HL-60 (cell line): ENCODE measurements around the gene CEACAM8.
"Not testable (repeated sequence)": the region's sequence is repeated elsewhere in the genome, so short reads cannot be mapped to it uniquely, and the experiment has no call there.

ENCODE experiments used
- DNase-seq, 2 experiments: peaks; one replicate each; pipeline ENCODE4 v3.0.0-alpha.2; 2010 to 2020; ENCODE audit warnings: low read depth in 1 of 2, low spot score in 1 of 2
- H3K27ac ChIP-seq: fragments of 250-450 bp; sonication (Bioruptor Pico); replicated peaks from 2 replicates; pipeline ENCODE4 v1.5.1; 2020; ENCODE audit warnings: mild to moderate bottlenecking, moderate library complexity
- H3K27me3 ChIP-seq: fragments of 250-450 bp; sonication (Bioruptor Pico); 2 replicates; pipeline ENCODE4 v1.5.1; 2021; ENCODE audit warnings: mild to moderate bottlenecking, moderate library complexity; ENCODE audit not compliant: insufficient read depth, poor library complexity, severe bottlenecking
- H3K4me3 ChIP-seq: replicated peaks from 2 replicates; pipeline ENCODE4 v1.5.1; 2011; ENCODE audit warnings: mild to moderate bottlenecking, control low read depth, low read length; ENCODE audit not compliant: insufficient read depth
- GABPA ChIP-seq: IDR thresholded peaks from 2 replicates; pipeline ENCODE4 v1.6.1; 2012; ENCODE audit warnings: low read depth
- POLR2AphosphoS5 ChIP-seq: IDR thresholded peaks from 2 replicates; pipeline ENCODE4 v1.6.1; 2012; ENCODE audit warnings: low read depth
- SPI1 ChIP-seq: IDR thresholded peaks from 2 replicates; pipeline ENCODE4 v1.6.1; 2012; ENCODE audit warnings: low read depth, mild to moderate bottlenecking, borderline replicate concordance
- TF ChIP-seq, protein P1 (sequence below): IDR thresholded peaks from 2 replicates; pipeline ENCODE4 v1.6.1; 2012; ENCODE audit warnings: low read depth; ENCODE audit not compliant: insufficient replicate concordance
- TF ChIP-seq, protein P2 (sequence below): IDR thresholded peaks from one replicate; pipeline ENCODE4 v1.5.1; 2011; ENCODE audit warnings: low read length, control low read depth, inconsistent platforms; ENCODE audit not compliant: insufficient read depth

Gene CEACAM8

DNA sequence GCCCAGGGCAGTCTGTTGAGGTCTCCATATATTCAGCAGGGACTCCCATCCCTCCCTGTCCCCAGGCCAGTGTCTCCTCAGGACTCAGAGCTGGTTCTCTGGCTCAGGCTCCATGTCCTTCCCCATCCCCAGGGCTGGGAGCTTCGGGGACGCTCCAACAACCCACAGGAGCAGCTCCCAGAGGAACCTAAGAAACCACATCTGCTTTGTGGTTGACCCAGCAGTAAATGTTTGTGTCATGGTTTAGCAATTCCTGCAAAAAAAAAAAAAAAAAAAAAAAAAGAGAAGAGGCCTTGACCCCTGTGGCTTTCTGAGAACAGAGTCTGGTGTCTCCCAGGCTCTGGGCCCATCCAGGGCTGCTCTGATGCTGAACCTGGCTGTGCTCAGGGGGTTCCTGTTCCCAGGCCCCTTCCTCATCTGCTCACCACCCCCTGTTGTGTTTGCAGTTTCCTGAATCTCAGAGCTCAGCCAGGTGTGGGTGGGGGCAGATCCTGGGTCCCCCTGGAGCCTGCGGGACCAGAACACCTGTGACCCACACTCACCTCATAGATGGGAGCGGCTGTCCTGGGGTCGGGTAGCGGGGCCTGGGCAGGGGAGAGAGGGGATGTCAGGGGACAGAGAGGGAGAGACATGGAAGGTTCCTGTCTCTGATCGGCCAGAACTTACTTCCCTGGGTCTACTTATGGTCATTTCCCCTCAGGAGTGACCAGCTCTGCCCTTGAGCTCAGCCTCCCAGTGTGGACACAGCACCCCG, 41.3 kb downstream of the CEACAM8 start:
- TF ChIP-seq SPI1 (peak; percentile 67; the same call in 1 of the 2 replicates), GABPA (no peak), POLR2AphosphoS5 (peak; percentile 89)
- no peaks in the 10 kb centered on the region for H3K27me3 ChIP-seq
- DNase-seq: peak; percentile 56 to 81
- H3K4me3 ChIP-seq: no peak overlapping the region
- no peak overlapping the region for H3K27ac ChIP-seq

DNA sequence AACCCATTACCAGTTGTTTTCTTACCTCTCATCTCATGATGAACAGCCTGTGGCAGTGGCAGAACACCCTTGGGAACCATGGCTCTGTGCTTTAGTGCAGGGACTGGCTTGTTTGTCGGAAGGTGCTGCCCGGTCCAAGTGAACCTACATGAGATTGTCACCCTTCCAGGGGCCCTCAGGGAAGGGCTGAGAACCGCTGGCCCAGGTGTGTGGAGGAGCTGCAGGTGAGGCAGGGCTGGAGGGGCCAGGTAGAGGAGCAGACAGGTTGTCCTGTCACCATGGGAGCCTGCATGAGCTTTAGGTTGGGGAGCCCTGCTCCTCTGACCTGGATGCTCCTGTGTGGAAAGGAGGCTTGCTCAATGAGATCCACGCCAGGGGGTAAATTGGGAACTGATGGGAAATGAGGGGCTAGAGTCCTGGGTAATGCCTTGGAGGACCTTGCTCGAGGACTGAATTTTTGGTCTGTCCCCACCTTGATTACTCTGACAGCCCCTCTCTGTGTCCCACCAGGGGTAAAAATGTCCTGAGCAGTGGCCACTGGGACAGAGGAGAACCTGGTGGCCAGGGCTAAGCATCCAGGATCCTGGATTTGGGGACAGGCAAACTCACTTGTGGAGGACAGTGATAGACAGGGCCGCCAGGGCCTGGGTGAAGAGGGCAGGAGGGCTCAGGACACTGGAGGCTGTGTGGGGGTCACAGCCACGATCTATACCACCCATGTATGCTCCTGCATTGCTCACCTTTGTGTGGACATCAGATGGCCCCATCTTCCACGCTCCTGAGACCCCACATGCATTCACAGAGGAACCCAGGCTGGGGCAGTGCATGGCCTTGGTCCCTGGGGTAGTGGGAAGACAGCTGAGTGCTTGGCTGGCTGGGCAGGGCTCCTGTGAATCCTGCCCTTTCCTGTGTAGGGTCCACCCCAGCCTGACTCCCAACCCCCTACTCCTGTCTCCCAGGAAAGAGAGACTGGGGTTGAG, 42.3 kb downstream of the CEACAM8 start:
- Histone ChIP-seq H3K4me3 (no peak overlapping the region), H3K27me3 (no peaks in the 10 kb centered on the region), H3K27ac (no peak overlapping the region)
- TF ChIP-seq, protein P1, sequence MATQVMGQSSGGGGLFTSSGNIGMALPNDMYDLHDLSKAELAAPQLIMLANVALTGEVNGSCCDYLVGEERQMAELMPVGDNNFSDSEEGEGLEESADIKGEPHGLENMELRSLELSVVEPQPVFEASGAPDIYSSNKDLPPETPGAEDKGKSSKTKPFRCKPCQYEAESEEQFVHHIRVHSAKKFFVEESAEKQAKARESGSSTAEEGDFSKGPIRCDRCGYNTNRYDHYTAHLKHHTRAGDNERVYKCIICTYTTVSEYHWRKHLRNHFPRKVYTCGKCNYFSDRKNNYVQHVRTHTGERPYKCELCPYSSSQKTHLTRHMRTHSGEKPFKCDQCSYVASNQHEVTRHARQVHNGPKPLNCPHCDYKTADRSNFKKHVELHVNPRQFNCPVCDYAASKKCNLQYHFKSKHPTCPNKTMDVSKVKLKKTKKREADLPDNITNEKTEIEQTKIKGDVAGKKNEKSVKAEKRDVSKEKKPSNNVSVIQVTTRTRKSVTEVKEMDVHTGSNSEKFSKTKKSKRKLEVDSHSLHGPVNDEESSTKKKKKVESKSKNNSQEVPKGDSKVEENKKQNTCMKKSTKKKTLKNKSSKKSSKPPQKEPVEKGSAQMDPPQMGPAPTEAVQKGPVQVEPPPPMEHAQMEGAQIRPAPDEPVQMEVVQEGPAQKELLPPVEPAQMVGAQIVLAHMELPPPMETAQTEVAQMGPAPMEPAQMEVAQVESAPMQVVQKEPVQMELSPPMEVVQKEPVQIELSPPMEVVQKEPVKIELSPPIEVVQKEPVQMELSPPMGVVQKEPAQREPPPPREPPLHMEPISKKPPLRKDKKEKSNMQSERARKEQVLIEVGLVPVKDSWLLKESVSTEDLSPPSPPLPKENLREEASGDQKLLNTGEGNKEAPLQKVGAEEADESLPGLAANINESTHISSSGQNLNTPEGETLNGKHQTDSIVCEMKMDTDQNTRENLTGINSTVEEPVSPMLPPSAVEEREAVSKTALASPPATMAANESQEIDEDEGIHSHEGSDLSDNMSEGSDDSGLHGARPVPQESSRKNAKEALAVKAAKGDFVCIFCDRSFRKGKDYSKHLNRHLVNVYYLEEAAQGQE: no peak
- no peak for TF ChIP-seq POLR2AphosphoS5
- TF ChIP-seq, protein P2, sequence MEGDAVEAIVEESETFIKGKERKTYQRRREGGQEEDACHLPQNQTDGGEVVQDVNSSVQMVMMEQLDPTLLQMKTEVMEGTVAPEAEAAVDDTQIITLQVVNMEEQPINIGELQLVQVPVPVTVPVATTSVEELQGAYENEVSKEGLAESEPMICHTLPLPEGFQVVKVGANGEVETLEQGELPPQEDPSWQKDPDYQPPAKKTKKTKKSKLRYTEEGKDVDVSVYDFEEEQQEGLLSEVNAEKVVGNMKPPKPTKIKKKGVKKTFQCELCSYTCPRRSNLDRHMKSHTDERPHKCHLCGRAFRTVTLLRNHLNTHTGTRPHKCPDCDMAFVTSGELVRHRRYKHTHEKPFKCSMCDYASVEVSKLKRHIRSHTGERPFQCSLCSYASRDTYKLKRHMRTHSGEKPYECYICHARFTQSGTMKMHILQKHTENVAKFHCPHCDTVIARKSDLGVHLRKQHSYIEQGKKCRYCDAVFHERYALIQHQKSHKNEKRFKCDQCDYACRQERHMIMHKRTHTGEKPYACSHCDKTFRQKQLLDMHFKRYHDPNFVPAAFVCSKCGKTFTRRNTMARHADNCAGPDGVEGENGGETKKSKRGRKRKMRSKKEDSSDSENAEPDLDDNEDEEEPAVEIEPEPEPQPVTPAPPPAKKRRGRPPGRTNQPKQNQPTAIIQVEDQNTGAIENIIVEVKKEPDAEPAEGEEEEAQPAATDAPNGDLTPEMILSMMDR: no peak
- TF ChIP-seq SPI1: no peak
- no peak for TF ChIP-seq GABPA
- no peak for DNase-seq

DNA sequence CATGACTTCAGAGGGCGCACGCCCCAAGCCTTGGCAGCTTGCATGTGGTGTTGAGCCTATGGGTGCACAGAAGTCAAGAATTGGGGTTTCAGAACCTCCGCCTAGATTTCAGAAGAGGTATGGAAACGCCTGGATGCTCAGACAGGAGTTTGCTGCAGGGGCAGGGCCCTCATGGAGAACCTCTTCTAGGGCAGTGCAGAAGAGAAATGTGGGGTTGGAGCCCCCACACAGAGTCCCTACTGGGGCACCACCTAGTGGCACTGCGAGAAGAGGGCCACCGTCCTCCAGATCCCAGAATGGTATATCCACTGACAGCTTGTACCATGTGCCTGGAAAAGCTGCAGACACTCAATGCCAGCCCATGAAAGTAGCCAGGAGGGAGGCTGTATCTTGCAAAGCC, 44.2 kb downstream of the CEACAM8 start:
- not testable (repeated sequence) for H3K27me3 ChIP-seq, DNase-seq

DNA sequence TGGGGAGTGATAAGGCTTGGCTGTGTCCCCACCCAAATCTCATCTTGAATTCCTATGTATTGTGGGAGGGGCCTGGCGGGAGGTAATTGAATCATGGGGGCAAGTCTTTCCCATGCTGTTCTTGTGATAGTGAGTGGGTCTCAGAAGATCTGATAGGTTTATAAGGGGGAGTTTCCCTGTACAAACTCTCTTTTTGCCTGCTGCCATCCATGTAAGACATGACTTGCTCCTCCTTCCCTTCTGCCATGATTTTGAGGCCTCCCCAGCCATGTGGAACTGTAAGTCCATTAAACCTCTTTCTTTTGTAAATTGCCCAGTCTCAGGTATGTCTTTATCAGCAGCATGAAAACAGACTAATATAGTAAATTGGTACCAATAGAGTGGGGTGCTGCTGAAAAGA, 45.7 kb downstream of the CEACAM8 start:
- not testable (repeated sequence) for H3K27ac ChIP-seq, H3K27me3 ChIP-seq, H3K4me3 ChIP-seq, DNase-seq

More for the DNA sequence above, 44.2 kb downstream of the CEACAM8 start:
- H3K27ac ChIP-seq, H3K4me3 ChIP-seq: not testable (repeated sequence)

DNA sequence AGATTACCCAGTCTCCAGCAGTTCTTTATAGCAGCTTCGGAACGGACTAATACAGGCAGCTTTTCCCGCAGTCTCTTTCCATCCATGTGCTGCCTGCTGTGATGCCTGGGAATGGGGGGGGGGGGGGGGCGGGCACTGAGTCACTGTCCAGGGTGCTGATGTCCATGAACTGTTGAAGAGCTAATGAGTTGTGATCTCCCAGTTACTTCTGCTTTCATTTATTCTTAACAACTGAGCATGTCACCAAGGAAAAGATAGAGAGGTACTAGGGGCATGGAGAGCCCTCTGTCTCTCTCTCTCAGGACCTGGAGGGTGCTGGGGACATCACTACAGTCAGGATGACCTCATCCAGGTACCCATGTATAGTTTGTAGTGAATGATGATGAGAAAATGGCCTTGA, 46.2 kb downstream of the CEACAM8 start:
- no peak for DNase-seq

More for the DNA sequence above, 46.2 kb downstream of the CEACAM8 start:
- Histone ChIP-seq H3K27ac (no peak overlapping the region), H3K4me3 (no peak overlapping the region), H3K27me3 (no peaks in the 10 kb centered on the region)
- TF ChIP-seq GABPA: no peak
- no peak for TF ChIP-seq SPI1
- no peak for TF ChIP-seq POLR2AphosphoS5
- TF ChIP-seq, protein P2: no peak
- TF ChIP-seq, protein P1: peak; percentile 87
